CD4-positive, alpha-beta T cell treated with Interleukin-21 for 1 hour (primary cell): ENCODE data around the gene KDSR.

Experiments used
- DNase-seq: peaks from one replicate; pipeline ENCODE4 v3.0.0-alpha.2; 2020

Gene KDSR

GRCh38 chr18:63367053-63367953 is at the start of gene KDSR:
Gene KDSR, minus strand, starts transcription at chr18:63367206. Its CDS starts 88 bp downstream, at chr18:63367118.
- DNase-seq: peak; percentile 82

GRCh38 chr18:63412953-63413352 is 45.9 kb upstream of the KDSR start:
- no peak for DNase-seq

- DNase-seq: no peak
These were observed 43.8 kb upstream of the KDSR start for GRCh38 chr18:63410792-63411191.

GRCh38 chr18:63409301-63409700 is 42.3 kb upstream of the KDSR start:
- DNase-seq: no peak

- no peak for DNase-seq
These were observed 40.7 kb upstream of the KDSR start for GRCh38 chr18:63407734-63408133.

- no peak for DNase-seq
These were observed 39.0 kb upstream of the KDSR start for GRCh38 chr18:63405986-63406385.

- no peak for DNase-seq
These were observed 35.5 kb upstream of the KDSR start for GRCh38 chr18:63402246-63403162.

GRCh38 chr18:63399300-63399699 is 32.3 kb upstream of the KDSR start:
- no peak for DNase-seq

GRCh38 chr18:63397349-63397748 is 30.3 kb upstream of the KDSR start:
- no peak for DNase-seq

GRCh38 chr18:63395503-63395902 is 28.5 kb upstream of the KDSR start:
- no peak for DNase-seq

- no peak for DNase-seq
These were observed 27.9 kb upstream of the KDSR start for GRCh38 chr18:63394954-63395353.

GRCh38 chr18:63387861-63388260 is 20.9 kb upstream of the KDSR start:
- no peak for DNase-seq

- DNase-seq: no peak
These were observed 15.8 kb upstream of the KDSR start for GRCh38 chr18:63382843-63383242.

GRCh38 chr18:63379639-63379962 is 12.6 kb upstream of the KDSR start:
- DNase-seq: no peak

GRCh38 chr18:63378919-63379638 is 12.1 kb upstream of the KDSR start:
- DNase-seq: no peak

- no peak for DNase-seq
These were observed 10.4 kb upstream of the KDSR start for GRCh38 chr18:63377275-63377980.

GRCh38 chr18:63376538-63376937 is 9.5 kb upstream of the KDSR start:
- no peak for DNase-seq

GRCh38 chr18:63374540-63374939 is 7.5 kb upstream of the KDSR start:
- DNase-seq: no peak

- no peak for DNase-seq
These were observed 6.2 kb upstream of the KDSR start for GRCh38 chr18:63373161-63373560.

- DNase-seq: no peak
These were observed 1.6 kb upstream of the KDSR start for GRCh38 chr18:63368611-63369010.

GRCh38 chr18:63366213-63367052 is 573 bp downstream of the KDSR start:
- peak; percentile 70 for DNase-seq

- peak; percentile 13 for DNase-seq
These were observed 1.2 kb downstream of the KDSR start for GRCh38 chr18:63365876-63366212.
